ENCODE measurements around the gene MZT2B. TPM values are rescaled to one million over a fixed set of nuclear protein-coding genes. Genes with fewer than 3 reads are reported as not detected.
"Not testable (repeated sequence)": the region's sequence is repeated elsewhere in the genome, so short reads cannot be mapped to it uniquely, and the experiment has no call there.

Gene MZT2B
- polyA plus RNA-seq, 4 donors, result 73.6 to 242 (median 161) TPM

- not testable (repeated sequence) for DNase-seq (ENCODE audit: low read depth in 4 of 4, low spot score in 2 of 4)
Observed at GRCh38 chr2:130202518-130202917, 20.5 kb downstream of the MZT2B start.

GRCh38 chr2:130203150-130203549 is 21.1 kb downstream of the MZT2B start:
- not testable (repeated sequence) for DNase-seq (ENCODE audit: low read depth in 4 of 4, low spot score in 2 of 4)

GRCh38 chr2:130207051-130207450 is 25.0 kb downstream of the MZT2B start:
- DNase-seq (ENCODE audit: low read depth in 4 of 4, low spot score in 2 of 4), result not testable (repeated sequence)

- DNase-seq (ENCODE audit: low read depth in 4 of 4, low spot score in 2 of 4), result not testable (repeated sequence)
Observed at GRCh38 chr2:130219147-130219546, 37.1 kb downstream of the MZT2B start.

- not testable (repeated sequence) for DNase-seq (ENCODE audit: low read depth in 4 of 4, low spot score in 2 of 4)
Observed at GRCh38 chr2:130220505-130220904, 38.4 kb downstream of the MZT2B start.

- not testable (repeated sequence) for DNase-seq (ENCODE audit: low read depth in 4 of 4, low spot score in 2 of 4)
Observed at GRCh38 chr2:130222523-130222922, 40.5 kb downstream of the MZT2B start.

GRCh38 chr2:130228005-130228404 is 45.9 kb downstream of the MZT2B start:
- DNase-seq (ENCODE audit: low read depth in 4 of 4, low spot score in 2 of 4), result not testable (repeated sequence)

GRCh38 chr2:130228467-130229160 is 46.6 kb downstream of the MZT2B start:
- DNase-seq (ENCODE audit: low read depth in 4 of 4, low spot score in 2 of 4), result not testable (repeated sequence)

GRCh38 chr2:130229161-130229510 is 47.1 kb downstream of the MZT2B start:
- DNase-seq (ENCODE audit: low read depth in 4 of 4, low spot score in 2 of 4), result not testable (repeated sequence)

GRCh38 chr2:130230376-130230775 is 48.3 kb downstream of the MZT2B start:
- not testable (repeated sequence) for DNase-seq (ENCODE audit: low read depth in 4 of 4, low spot score in 2 of 4)

- not testable (repeated sequence) for DNase-seq (ENCODE audit: low read depth in 4 of 4, low spot score in 2 of 4)
Observed at GRCh38 chr2:130230907-130231306, 48.8 kb downstream of the MZT2B start.

GRCh38 chr2:130231656-130232055 is 49.6 kb downstream of the MZT2B start:
- DNase-seq (ENCODE audit: low read depth in 4 of 4, low spot score in 2 of 4), result no peak

- DNase-seq (ENCODE audit: low read depth in 4 of 4, low spot score in 2 of 4), result not testable (repeated sequence)
Observed at GRCh38 chr2:130233066-130233465, 51.0 kb downstream of the MZT2B start.

GRCh38 chr2:130239581-130239980 is 57.5 kb downstream of the MZT2B start:
- not testable (repeated sequence) for DNase-seq (ENCODE audit: low read depth in 4 of 4, low spot score in 2 of 4)

Other genes starting within 250 kb of the MZT2B start
- gene RAB6C, start 202.6 kb upstream of the MZT2B start, polyA plus RNA-seq (ENCODE audit: insufficient read length in 4 of 4), result under 1 TPM; 0.18 to 0.91 (median 0.81) TPM
- under 1 TPM in 3 of 4 donors, not detected in 1; 0.10 to 0.13 (median 0.11) TPM for gene POTEF, start 53.0 kb upstream of the MZT2B start, polyA plus RNA-seq (ENCODE audit: insufficient read length in 4 of 4)
- gene CCDC74B, start 37.1 kb upstream of the MZT2B start, polyA plus RNA-seq (ENCODE audit: insufficient read length in 4 of 4), result 10 to 100 TPM in 3 of 4 donors, 1 to 10 TPM in 1; 7.3 to 26.2 (median 16.5) TPM
- gene SMPD4, start 660 bp upstream of the MZT2B start, polyA plus RNA-seq (ENCODE audit: insufficient read length in 4 of 4), result 10 to 100 TPM; 50.3 to 82.2 (median 62.3) TPM
- gene TUBA3E, start 16.2 kb downstream of the MZT2B start, polyA plus RNA-seq (ENCODE audit: insufficient read length in 4 of 4), result under 1 TPM in 2 of 4 donors, not detected in 2; 0.11 to 0.26 TPM
- 10 to 100 TPM; 32.9 to 43.6 (median 39.1) TPM for gene IMP4, start 160.6 kb downstream of the MZT2B start, polyA plus RNA-seq (ENCODE audit: insufficient read length in 4 of 4)
- gene PTPN18, start 173.8 kb downstream of the MZT2B start, polyA plus RNA-seq (ENCODE audit: insufficient read length in 4 of 4), result 10 to 100 TPM; 25.6 to 44.3 (median 31.9) TPM

All from left renal cortex interstitium (tissue), 4 donors.